ENCODE measurements around the gene ARSB.

The ARSB gene

DNA sequence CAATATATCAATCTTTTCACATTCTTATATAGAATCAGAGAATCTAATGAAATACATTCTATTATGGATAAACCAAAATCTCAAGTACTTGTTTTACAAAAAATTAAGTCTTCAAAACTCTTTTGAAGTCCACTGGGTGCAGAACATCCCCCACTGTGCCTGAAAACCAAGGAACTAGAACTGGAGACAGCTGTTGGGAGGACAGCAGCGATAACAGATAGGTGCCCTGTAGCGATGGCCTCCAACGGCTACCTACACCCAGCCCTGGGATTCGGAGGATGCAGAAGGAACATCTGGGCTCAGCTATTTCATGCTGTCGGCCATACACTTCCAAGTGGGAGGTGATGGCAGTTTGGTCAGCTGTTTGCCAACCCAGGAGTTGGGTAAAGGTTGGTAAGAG lies 207.2 kb downstream of the ARSB start:
- H3K4me3 ChIP-seq (ENCODE audit: severe bottlenecking): no peak overlapping the region
- H3K36me3 ChIP-seq (ENCODE audit: low read depth): no peaks in the 10 kb centered on the region
- H3K27me3 ChIP-seq (ENCODE audit: insufficient read depth, poor library complexity, severe bottlenecking): no peaks in the 10 kb centered on the region
- ATAC-seq (ENCODE audit: low read depth): no peak
- no peaks in the 10 kb centered on the region for H3K9me3 ChIP-seq (ENCODE audit: severe bottlenecking)
- H3K4me1 ChIP-seq (ENCODE audit: insufficient read depth, poor library complexity, severe bottlenecking): peaks cover 18% of the 10 kb centered on the region
- no peak for DNase-seq (ENCODE audit: low spot score)
- H3K27ac ChIP-seq (ENCODE audit: poor library complexity, severe bottlenecking): peak overlapping the region; percentile 94
- TF ChIP-seq CTCF (IDR thresholded peaks at IDR 0.05; ENCODE audit: poor library complexity, severe bottlenecking): no peak

- H3K27me3 ChIP-seq (ENCODE audit: insufficient read depth, poor library complexity, severe bottlenecking): no peaks in the 10 kb centered on the region
- no peak for ATAC-seq (ENCODE audit: low read depth)
- H3K27ac ChIP-seq (ENCODE audit: poor library complexity, severe bottlenecking): no peak overlapping the region
- H3K4me3 ChIP-seq (ENCODE audit: severe bottlenecking): no peak overlapping the region
- H3K36me3 ChIP-seq (ENCODE audit: low read depth): no peaks in the 10 kb centered on the region
- DNase-seq (ENCODE audit: low spot score): no peak
- H3K9me3 ChIP-seq (ENCODE audit: severe bottlenecking): no peaks in the 10 kb centered on the region
- no peak for TF ChIP-seq CTCF (IDR thresholded peaks at IDR 0.05; ENCODE audit: poor library complexity, severe bottlenecking)
- H3K4me1 ChIP-seq (ENCODE audit: insufficient read depth, poor library complexity, severe bottlenecking): peaks cover 26% of the 10 kb centered on the region
Observed at GRCh38 chr5:78776637-78777036, 208.5 kb downstream of the ARSB start.

GRCh38 chr5:78773655-78774054 lies 211.5 kb downstream of the ARSB start:
- ATAC-seq (ENCODE audit: low read depth) (no peak), DNase-seq (ENCODE audit: low spot score) (no peak)
- H3K27ac ChIP-seq (ENCODE audit: poor library complexity, severe bottlenecking): no peak overlapping the region
- no peak overlapping the region for H3K4me3 ChIP-seq (ENCODE audit: severe bottlenecking)
- H3K36me3 ChIP-seq (ENCODE audit: low read depth): no peaks in the 10 kb centered on the region
- no peaks in the 10 kb centered on the region for H3K9me3 ChIP-seq (ENCODE audit: severe bottlenecking)
- peaks cover 13% of the 10 kb centered on the region for H3K4me1 ChIP-seq (ENCODE audit: insufficient read depth, poor library complexity, severe bottlenecking)
- no peak for TF ChIP-seq CTCF (IDR thresholded peaks at IDR 0.05; ENCODE audit: poor library complexity, severe bottlenecking)
- no peaks in the 10 kb centered on the region for H3K27me3 ChIP-seq (ENCODE audit: insufficient read depth, poor library complexity, severe bottlenecking)

DNA sequence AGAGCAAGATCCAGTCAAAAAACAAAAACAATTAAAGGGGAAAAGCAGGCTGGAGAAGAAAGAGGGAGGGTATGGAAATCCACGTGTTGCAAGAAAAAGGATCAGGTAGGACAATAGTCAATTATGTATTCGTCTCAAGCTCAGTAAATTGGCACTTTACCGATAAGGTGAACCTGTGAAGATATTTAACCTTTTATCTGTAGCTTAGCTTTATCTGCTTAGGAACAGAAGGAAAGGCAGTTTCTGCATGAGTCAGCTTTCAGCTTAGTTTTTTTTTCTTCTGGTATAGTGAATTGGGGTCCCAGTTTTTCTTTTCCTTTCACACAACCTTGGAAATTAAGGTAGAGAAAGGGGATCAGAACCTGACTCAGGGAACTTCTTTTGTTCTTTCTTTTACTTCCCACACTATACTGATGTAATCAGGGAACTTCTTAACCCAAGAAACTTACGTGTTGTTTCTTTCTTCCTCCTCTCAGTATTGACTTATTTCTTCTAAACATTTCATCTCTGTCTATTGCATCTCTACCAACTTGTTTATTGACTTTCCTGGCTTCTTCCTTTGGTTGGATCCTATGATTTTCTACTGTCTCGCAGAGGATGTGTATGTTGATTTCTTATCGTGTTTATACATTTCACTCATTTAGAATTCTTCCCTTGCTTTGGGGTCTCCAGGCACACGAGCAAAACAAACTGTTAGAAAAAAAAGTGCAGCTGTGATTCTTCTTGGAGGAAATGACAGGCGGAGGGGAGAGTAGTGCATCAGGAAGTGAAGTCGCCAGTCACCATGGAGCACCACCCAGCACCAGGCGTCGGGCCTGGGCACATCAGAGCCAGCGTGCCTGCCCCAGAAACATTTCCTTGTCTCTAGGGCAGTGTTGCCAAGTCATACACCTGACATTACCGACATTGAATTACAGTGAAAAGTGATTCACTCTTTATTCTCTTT lies 213.6 kb downstream of the ARSB start:
- Histone ChIP-seq H3K4me1 (ENCODE audit: insufficient read depth, poor library complexity, severe bottlenecking) (peaks cover 9% of the 10 kb centered on the region), H3K27ac (ENCODE audit: poor library complexity, severe bottlenecking) (no peak overlapping the region), H3K36me3 (ENCODE audit: low read depth) (no peaks in the 10 kb centered on the region)

More for the DNA sequence above, 213.6 kb downstream of the ARSB start:
- ATAC-seq (ENCODE audit: low read depth) (peak; percentile 62), DNase-seq (ENCODE audit: low spot score) (no peak)
- no peaks in the 10 kb centered on the region for H3K9me3 ChIP-seq (ENCODE audit: severe bottlenecking)
- H3K4me3 ChIP-seq (ENCODE audit: severe bottlenecking): no peak overlapping the region
- H3K27me3 ChIP-seq (ENCODE audit: insufficient read depth, poor library complexity, severe bottlenecking): no peaks in the 10 kb centered on the region
- no peak for TF ChIP-seq CTCF (IDR thresholded peaks at IDR 0.05; ENCODE audit: poor library complexity, severe bottlenecking)

All from RWPE2 (cell line).